Left lung (tissue), 10 donors: ENCODE measurements around the gene DLG2. TPM values are rescaled to one million over a fixed set of nuclear protein-coding genes. Genes with fewer than 3 reads are reported as not detected.
A peak's percentile ranks its signal among the peaks of the same experiment; 100 is the strongest.

Experiments
- ATAC-seq: fragments of 200-7000 bp; cut with Tn5 transposase; one replicate; pipeline ENCODE4 v1.9.1; 2020; ENCODE audit warnings: moderate library complexity
- DNase-seq, 4 donors: peaks; one replicate each; pipeline ENCODE4 v3.0.0-alpha.2; 2013 to 2020
- H3K27ac ChIP-seq, 2 donors: fragments of 200-600 bp; sonication (generic) in 1 of 2; one replicate each; pipeline versions ENCODE4 v1.5.0 to v1.8.0; 2020 to 2021
- H3K27me3 ChIP-seq, 2 donors: fragments of 200-600 bp; sonication (generic) in 1 of 2; one replicate each; pipeline versions ENCODE4 v1.5.0 to v1.8.0; 2020 to 2021
- H3K36me3 ChIP-seq, 2 donors: fragments of 200-600 bp; sonication (generic) in 1 of 2; one replicate each; pipeline versions ENCODE4 v1.5.0 to v1.8.0; 2020 to 2021
- H3K4me1 ChIP-seq, 2 donors: fragments of 200-600 bp; one replicate each; pipeline ENCODE4 v1.8.0; 2021
- H3K4me3 ChIP-seq, 2 donors: fragments of 200-600 bp; sonication (generic) in 1 of 2; one replicate each; pipeline versions ENCODE4 v1.5.0 to v1.8.0; 2020 to 2021; ENCODE audit warnings: mild to moderate bottlenecking in 1 of 2
- H3K9me3 ChIP-seq, 2 donors: fragments of 200-600 bp; sonication (generic) in 1 of 2; one replicate each; pipeline versions ENCODE4 v1.5.0 to v1.8.0; 2020 to 2021
- intact Hi-C, 2 donors: fragments of 100-400 bp; cut with DNase I; formaldehyde crosslinking; loops; one replicate each; pipeline versions ENCODE4 v1.11.2 to v1.14.2; 2022
- polyA plus RNA-seq, 6 donors: library from polyadenylated mRNA; unstranded; fragments of 120-200 nt; gene quantifications; one replicate each; pipeline ENCODE4 v1.2.1, GENCODE V29; 2013; ENCODE audit not compliant: insufficient read length in 6 of 6
- total RNA-seq, 2 donors: library from RNA; stranded (reverse); fragmentation: NEBNext Ultra II Directional; extraction: Animal tissue kit (Norgen Biotek cat#: 25700); gene quantifications; one replicate each; pipeline ENCODE4 v1.2.1, GENCODE V29; 2021
- TF ChIP-seq, protein P1 (sequence below), 2 donors: fragments of 200-600 bp; sonication (generic) in 1 of 2; IDR thresholded peaks; one replicate each; pipeline versions ENCODE4 v1.5.0 to v1.8.0; 2021; ENCODE audit warnings: antibody characterized with exemption in 2 of 2
- donor health status: DM: no; HTN: yes; CAD: no.
- donor health status: DM: no; HTN: no; CAD: no.

Gene DLG2
- total and polyA plus RNA-seq, 8 donors, result 4.5 to 15.0 (median 8.6) TPM

DNA sequence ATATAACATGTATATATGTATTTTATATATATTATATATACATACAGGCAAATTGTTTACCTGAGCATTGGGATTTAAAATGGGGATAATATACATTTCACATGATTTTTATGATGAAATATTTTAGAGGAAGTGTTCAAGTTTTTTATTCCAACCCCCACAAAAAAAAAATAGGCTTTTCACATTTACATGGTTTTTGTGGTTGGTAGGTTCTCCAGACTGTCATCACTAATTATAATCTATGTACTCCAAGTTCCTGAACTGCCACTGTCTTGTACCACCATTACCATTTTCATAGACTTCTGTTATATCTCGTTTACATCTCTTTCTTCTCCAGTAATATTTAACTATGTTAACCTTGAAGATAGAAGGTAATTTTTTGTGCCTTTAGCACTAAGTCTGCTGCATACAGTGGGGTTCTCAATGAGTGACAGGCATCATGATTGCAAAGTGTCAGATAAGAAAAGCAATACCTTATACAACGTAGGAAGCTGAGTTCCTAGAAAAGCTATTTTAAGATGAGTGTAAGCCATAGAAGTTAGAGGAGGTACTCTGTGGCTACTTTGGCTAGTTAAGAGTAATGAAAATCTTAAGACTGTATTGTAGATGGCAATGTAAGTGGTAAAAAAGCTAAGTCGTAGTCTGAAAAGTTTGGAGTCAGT is 25.8 kb upstream of the DLG2 start:
- TF ChIP-seq, protein P1, sequence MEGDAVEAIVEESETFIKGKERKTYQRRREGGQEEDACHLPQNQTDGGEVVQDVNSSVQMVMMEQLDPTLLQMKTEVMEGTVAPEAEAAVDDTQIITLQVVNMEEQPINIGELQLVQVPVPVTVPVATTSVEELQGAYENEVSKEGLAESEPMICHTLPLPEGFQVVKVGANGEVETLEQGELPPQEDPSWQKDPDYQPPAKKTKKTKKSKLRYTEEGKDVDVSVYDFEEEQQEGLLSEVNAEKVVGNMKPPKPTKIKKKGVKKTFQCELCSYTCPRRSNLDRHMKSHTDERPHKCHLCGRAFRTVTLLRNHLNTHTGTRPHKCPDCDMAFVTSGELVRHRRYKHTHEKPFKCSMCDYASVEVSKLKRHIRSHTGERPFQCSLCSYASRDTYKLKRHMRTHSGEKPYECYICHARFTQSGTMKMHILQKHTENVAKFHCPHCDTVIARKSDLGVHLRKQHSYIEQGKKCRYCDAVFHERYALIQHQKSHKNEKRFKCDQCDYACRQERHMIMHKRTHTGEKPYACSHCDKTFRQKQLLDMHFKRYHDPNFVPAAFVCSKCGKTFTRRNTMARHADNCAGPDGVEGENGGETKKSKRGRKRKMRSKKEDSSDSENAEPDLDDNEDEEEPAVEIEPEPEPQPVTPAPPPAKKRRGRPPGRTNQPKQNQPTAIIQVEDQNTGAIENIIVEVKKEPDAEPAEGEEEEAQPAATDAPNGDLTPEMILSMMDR (IDR thresholded peaks at IDR 0.05), result no peak
- Histone ChIP-seq H3K27ac (no peak overlapping the region), H3K4me3 (no peak overlapping the region), H3K4me1 (peaks cover 0 to 16% of the 10 kb centered on the region in 2 donors), H3K27me3 (no peaks in the 10 kb centered on the region), H3K9me3 (no peaks in the 10 kb centered on the region), H3K36me3 (peaks cover 0 to 47% of the 10 kb centered on the region in 2 donors)
- ATAC-seq, result no peak
- no peak for DNase-seq
- intact Hi-C loops, result no loop called here

DNA sequence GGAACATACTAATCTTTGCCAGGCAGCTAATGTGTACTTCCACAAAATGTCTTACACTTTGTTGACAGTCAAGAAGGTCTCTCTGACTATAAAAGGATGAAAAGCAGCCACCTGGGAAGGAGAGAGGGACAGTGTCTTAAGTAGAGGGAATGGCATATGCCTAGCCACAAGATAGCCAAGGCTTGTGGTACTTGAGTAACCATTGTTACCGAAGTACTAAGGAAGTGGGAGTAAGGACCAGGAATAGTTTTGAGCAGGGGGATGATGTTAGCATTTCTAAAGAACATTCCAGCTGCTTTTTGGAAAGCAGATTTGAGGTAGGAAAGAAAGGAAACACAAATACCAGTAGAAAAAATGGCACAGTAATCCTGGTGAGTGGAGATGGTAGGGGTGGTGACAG is 24.0 kb upstream of the DLG2 start:
- Histone ChIP-seq H3K4me3 (no peak overlapping the region), H3K36me3 (peaks cover 0 to 33% of the 10 kb centered on the region in 2 donors), H3K27ac (no peak overlapping the region), H3K9me3 (no peaks in the 10 kb centered on the region), H3K4me1 (peaks cover 0 to 19% of the 10 kb centered on the region in 2 donors), H3K27me3 (no peaks in the 10 kb centered on the region)
- TF ChIP-seq, protein P1 (IDR thresholded peaks at IDR 0.05), result no peak
- DNase-seq, result no peak
- intact Hi-C loops, result no loop called here
- no peak for ATAC-seq

DNA sequence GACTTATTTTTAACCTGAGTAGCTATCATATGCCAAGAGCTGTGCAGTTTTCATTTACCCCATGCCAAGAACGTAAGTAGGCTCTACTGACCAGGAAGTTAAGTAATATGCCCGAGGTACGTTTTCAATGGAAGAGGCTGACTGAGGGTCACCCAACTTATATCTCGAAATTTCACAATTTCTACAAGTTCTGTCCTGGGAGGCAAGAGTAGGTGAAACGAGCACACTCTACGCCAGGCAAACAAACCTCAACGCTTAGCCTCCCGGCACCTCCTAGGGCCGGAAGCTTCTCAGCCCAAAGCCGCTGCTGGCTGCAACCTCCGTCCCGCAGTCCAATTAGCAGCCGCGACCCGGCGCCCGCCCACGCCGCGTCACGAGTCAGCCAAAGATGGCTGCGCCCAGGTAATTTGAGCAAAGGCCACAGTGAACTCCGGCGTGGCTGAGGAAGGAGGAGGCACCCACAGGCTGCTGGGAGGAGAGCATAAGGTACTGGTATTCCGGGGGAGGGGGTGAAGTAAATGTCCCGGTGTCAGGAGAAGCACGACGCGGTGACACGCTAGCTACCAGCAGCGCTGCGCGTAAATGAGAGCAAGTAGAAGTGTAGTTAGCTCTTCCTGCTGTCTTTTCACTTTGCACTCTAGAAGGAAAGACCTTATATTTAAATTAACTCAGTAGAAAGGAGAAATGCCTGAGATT is 20.6 kb upstream of the DLG2 start, which contains the start of gene TMEM126A:
TMEM126A (plus strand) TSS at position 364 of the 696 bp plus-strand sequence. CDS start 2,289 bp downstream, outside the sequence.
- Histone ChIP-seq H3K9me3 (no peaks in the 10 kb centered on the region), H3K27me3 (peaks cover 0 to 22% of the 10 kb centered on the region in 2 donors), H3K36me3 (peaks cover 0 to 7% of the 10 kb centered on the region in 2 donors), H3K4me1 (peaks cover 0 to 19% of the 10 kb centered on the region in 2 donors), H3K4me3 (peak within 1 kb of the TSS; percentile 45 to 65), H3K27ac (peak within 1 kb of the TSS; percentile 37 to 76)
- TF ChIP-seq, protein P1 (IDR thresholded peaks at IDR 0.05), result no peak
- peak; percentile 82 to 98 (median 91) for DNase-seq
- ATAC-seq, result peak; percentile 100
- intact Hi-C loops, result no loop called here

DNA sequence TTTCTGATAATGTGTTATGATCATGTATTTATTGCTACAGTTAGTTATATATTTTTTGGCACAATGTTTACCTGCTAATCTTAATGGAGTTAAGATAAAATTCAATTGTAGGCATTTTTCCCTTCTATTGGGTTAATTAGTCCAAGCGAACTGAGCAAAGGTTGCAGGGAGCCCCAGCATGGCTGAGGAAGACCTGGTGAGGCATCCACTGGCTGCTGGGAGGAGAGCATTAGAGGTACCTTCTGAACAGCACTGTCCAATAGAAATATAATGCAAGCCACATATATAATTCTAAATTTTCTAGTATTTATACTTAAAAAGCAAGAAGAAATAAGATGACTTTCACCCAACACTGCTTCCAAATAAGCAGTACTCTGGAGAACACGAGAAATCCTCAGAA is 19.9 kb upstream of the DLG2 start:
- no peak for DNase-seq
- Histone ChIP-seq H3K27me3 (peaks cover 0 to 22% of the 10 kb centered on the region in 2 donors), H3K4me3 (peak overlapping the region; percentile 45 to 65), H3K27ac (peak overlapping the region; percentile 37 to 76), H3K4me1 (peaks cover 0 to 19% of the 10 kb centered on the region in 2 donors), H3K36me3 (peaks cover 0 to 7% of the 10 kb centered on the region in 2 donors), H3K9me3 (no peaks in the 10 kb centered on the region)
- TF ChIP-seq, protein P1 (IDR thresholded peaks at IDR 0.05), result no peak
- intact Hi-C loops, result no loop called here
- peak; percentile 22 for ATAC-seq

DNA sequence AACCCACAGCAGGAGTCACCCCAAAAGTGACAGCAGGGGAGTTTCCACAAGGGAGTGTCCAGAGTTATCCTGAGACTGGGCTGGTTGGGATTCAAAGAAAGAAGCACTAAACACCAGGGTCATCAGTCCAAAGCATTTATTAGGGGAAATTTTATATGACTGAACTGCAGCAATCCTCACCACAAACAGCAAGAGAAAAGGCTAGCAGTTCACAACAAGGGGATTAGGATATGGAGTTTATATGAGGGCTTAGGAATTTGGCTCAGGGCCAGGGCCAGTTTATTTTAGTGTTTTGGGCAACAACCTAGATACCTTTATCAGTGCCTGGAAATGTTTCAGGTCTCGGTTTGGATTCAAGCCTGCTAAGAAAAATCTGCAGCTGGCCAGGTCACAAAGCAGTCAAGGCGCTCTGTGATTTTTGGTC is 16.1 kb upstream of the DLG2 start:
- intact Hi-C loops, result no loop called here
- TF ChIP-seq, protein P1 (IDR thresholded peaks at IDR 0.05), result no peak
- DNase-seq, result no peak
- H3K9me3 ChIP-seq, result no peaks in the 10 kb centered on the region
- peaks cover 0 to 1% of the 10 kb centered on the region in 2 donors for H3K36me3 ChIP-seq
- no peak overlapping the region for H3K4me3 ChIP-seq
- peaks cover 0 to 8% of the 10 kb centered on the region in 2 donors for H3K4me1 ChIP-seq
- H3K27me3 ChIP-seq, result peaks cover 0 to 22% of the 10 kb centered on the region in 2 donors
- no peak for ATAC-seq
- H3K27ac ChIP-seq, result no peak overlapping the region
